Nephron progenitor cell (in vitro differentiated cells): ENCODE results near the gene ATP6V1F.

Experiments used
- DNase-seq: peaks from one replicate; pipeline ENCODE4 v3.0.0; 2021
- H3K27ac Mint-ChIP-seq: 2 replicates; pipeline ENCODE4 v1.8.0; 2021; ENCODE audit warnings: mild to moderate bottlenecking, moderate library complexity, mixed read lengths
- H3K27me3 Mint-ChIP-seq: 2 replicates; pipeline ENCODE4 v1.8.0; 2021; ENCODE audit warnings: mild to moderate bottlenecking, low read depth, mixed read lengths; ENCODE audit not compliant: poor library complexity
- H3K36me3 Mint-ChIP-seq: 2 replicates; pipeline ENCODE4 v1.8.0; 2021; ENCODE audit warnings: low read depth, mixed read lengths
- H3K4me1 Mint-ChIP-seq: 2 replicates; pipeline ENCODE4 v1.8.0; 2021; ENCODE audit warnings: mixed read lengths
- H3K4me3 Mint-ChIP-seq: 2 replicates; pipeline ENCODE4 v1.8.0; 2021; ENCODE audit warnings: mild to moderate bottlenecking, moderate library complexity, mixed read lengths
- H3K9me3 Mint-ChIP-seq: 2 replicates; pipeline ENCODE4 v1.8.0; 2021; ENCODE audit warnings: mild to moderate bottlenecking, moderate library complexity, mixed read lengths
- TF ChIP-seq, protein P1 (sequence below): fragments of 200-600 bp; sonication (generic); IDR thresholded peaks from 2 replicates; pipeline ENCODE4 v1.5.0; 2021; ENCODE audit warnings: antibody characterized with exemption

ATP6V1F gene

DNA sequence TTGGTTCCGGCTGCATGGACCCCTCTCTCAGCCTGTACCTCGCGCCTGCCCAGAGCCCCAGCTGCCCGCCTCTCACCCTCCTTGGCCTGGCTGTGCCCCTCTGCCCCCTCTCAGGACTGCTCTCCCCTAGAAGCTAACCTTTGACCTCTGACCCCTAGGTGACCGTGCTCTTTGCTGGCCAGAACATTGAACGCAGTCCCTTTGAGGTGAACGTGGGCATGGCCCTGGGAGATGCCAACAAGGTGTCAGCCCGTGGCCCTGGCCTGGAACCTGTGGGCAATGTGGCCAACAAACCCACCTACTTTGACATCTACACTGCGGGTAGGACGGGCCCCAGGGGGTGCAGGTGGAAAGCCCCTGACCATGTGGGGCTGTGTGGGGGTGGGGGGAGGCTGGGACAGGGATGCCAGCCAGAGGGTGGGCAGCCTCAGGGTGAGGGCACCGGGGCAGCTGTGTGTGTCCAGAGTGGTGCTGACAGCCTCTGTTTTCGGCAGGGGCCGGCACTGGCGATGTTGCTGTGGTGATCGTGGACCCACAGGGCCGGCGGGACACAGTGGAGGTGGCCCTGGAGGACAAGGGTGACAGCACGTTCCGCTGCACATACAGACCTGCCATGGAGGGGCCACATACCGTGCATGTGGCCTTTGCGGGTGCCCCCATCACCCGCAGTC lies 24.4 kb upstream of the ATP6V1F start:
- TF ChIP-seq, protein P1, sequence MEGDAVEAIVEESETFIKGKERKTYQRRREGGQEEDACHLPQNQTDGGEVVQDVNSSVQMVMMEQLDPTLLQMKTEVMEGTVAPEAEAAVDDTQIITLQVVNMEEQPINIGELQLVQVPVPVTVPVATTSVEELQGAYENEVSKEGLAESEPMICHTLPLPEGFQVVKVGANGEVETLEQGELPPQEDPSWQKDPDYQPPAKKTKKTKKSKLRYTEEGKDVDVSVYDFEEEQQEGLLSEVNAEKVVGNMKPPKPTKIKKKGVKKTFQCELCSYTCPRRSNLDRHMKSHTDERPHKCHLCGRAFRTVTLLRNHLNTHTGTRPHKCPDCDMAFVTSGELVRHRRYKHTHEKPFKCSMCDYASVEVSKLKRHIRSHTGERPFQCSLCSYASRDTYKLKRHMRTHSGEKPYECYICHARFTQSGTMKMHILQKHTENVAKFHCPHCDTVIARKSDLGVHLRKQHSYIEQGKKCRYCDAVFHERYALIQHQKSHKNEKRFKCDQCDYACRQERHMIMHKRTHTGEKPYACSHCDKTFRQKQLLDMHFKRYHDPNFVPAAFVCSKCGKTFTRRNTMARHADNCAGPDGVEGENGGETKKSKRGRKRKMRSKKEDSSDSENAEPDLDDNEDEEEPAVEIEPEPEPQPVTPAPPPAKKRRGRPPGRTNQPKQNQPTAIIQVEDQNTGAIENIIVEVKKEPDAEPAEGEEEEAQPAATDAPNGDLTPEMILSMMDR: no peak

DNA sequence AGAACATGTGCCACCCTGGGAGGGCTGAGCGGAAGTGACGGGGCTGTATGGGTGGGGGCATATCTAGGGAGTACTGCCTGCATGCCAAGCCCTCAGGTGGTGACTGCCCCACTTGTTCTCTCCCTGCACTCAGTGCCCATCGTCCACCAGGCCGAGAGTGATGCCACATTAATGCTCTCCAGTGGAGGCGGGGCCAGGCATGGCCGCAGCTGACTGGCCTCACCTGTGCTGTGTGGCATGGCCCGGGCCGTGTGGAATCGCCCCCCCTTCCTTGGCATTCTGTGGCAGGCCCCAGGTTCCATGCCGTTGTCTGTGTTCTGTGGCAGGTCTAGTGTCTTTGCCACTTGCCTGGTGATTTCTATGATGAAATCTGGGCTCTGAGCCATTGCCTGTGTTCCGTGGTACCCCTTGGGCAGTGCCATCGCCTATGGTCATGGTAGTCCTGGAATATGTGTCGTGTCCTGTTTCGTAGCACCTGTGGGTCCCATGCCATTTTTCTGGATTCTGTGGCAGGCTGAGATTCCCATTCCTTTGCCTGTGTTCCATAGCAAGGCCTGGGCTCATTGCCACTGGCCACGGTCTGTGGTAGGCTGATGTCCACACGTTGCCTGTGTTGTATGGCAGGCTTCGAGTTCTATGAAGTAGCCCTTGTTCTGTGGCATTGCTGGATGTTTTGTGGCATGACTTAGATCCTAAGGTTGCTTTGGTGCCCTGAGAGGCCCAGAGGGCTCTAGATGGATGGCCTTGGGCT lies 23.5 kb upstream of the ATP6V1F start:
- Mint-ChIP-seq H3K36me3 (peaks cover 13% of the 10 kb centered on the region), H3K9me3 (no peaks in the 10 kb centered on the region), H3K4me1 (peaks cover 14% of the 10 kb centered on the region), H3K27me3 (peaks cover 2% of the 10 kb centered on the region), H3K4me3 (no peak overlapping the region), H3K27ac (no peak overlapping the region)
- DNase-seq: no peak
- TF ChIP-seq, protein P1: no peak

More for the DNA sequence above, 24.4 kb upstream of the ATP6V1F start:
- Mint-ChIP-seq H3K27ac (no peak overlapping the region), H3K9me3 (no peaks in the 10 kb centered on the region), H3K4me3 (no peak overlapping the region), H3K36me3 (peaks cover 6% of the 10 kb centered on the region), H3K27me3 (peaks cover 2% of the 10 kb centered on the region), H3K4me1 (peaks cover 23% of the 10 kb centered on the region)
- no peak for DNase-seq

DNA sequence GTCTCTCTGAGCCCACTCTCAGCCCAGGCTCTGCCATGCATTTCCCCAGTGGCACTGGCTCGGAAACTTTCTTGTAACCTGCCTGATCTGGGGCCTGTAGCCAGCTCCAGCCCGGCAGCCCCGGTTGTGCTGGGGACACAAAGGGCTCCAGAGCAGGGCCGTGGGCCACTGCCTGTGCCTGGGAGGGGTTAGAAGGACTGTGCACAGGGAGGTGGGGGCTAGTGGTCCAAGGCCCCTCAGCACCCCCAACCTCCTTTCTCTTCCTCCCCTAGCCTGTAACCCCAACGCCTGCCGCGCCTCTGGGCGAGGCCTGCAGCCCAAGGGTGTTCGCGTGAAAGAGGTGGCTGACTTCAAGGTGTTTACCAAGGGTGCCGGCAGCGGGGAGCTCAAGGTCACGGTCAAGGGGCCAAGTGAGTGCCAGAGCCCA lies 22.9 kb upstream of the ATP6V1F start:
- H3K9me3 Mint-ChIP-seq: no peaks in the 10 kb centered on the region
- H3K4me3 Mint-ChIP-seq: no peak overlapping the region
- H3K36me3 Mint-ChIP-seq: peaks cover 15% of the 10 kb centered on the region
- TF ChIP-seq, protein P1: no peak
- H3K4me1 Mint-ChIP-seq: peaks cover 8% of the 10 kb centered on the region
- no peak for DNase-seq
- H3K27me3 Mint-ChIP-seq: peaks cover 2% of the 10 kb centered on the region
- no peak overlapping the region for H3K27ac Mint-ChIP-seq

DNA sequence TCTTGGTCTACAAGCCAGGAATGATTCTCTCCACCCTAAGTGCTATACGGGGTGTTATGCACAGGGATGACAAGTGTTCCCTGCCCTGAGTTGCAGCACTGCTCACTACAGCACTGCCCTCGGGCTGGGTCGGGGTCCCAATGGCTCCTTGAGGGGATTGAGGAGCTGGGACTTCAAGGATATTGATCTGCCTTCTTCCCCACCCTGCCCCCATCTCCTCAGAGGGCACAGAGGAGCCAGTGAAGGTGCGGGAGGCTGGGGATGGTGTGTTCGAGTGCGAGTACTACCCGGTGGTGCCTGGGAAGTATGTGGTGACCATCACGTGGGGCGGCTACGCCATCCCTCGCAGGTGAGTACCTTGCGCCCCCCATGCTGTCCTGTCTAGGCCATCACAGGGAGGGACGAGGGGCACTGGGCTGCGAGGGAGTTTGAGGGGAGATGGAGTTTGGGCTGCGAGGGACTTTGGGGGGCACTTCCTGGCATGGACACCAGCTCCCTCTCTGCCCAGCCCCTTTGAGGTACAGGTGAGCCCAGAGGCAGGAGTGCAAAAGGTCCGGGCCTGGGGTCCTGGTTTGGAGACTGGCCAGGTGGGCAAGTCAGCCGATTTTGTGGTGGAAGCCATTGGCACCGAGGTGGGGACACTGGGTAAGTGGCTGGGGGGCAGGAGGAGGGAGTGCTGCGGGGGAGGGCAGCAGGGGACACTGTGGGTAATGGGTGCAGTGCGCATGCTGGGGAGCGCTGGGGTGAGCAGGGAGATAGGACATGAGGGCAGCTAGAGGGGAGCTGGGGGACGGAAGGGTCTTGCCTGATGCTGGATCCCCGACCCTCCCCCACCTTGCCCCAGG lies 22.1 kb upstream of the ATP6V1F start:
- Mint-ChIP-seq H3K4me1 (peaks cover 5% of the 10 kb centered on the region), H3K36me3 (peaks cover 23% of the 10 kb centered on the region), H3K27ac (no peak overlapping the region), H3K4me3 (no peak overlapping the region), H3K9me3 (no peaks in the 10 kb centered on the region), H3K27me3 (peaks cover 2% of the 10 kb centered on the region)
- DNase-seq: no peak
- TF ChIP-seq, protein P1: no peak

DNA sequence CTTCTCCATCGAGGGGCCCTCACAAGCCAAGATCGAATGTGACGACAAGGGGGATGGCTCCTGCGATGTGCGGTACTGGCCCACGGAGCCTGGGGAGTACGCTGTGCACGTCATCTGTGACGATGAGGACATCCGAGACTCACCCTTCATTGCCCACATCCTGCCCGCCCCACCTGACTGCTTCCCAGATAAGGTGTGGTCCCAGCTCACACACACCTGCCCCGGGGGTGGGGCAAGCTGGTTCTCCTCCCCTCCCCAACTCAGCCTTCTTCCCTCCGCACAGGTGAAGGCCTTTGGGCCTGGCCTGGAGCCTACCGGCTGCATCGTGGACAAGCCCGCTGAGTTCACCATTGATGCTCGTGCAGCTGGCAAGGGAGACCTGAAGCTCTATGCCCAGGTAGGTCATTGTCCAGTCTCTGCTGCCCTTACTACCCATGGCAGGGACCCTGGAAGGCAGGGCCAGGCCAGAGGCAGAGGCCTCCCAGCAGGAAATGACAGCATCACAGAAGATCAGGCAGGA lies 21.4 kb upstream of the ATP6V1F start:
- no peaks in the 10 kb centered on the region for H3K4me1 Mint-ChIP-seq
- TF ChIP-seq, protein P1: no peak
- peaks cover 2% of the 10 kb centered on the region for H3K27me3 Mint-ChIP-seq
- H3K27ac Mint-ChIP-seq: no peak overlapping the region
- H3K4me3 Mint-ChIP-seq: no peak overlapping the region
- H3K36me3 Mint-ChIP-seq: peaks cover 23% of the 10 kb centered on the region
- no peaks in the 10 kb centered on the region for H3K9me3 Mint-ChIP-seq
- no peak for DNase-seq
